SU-DHL-6 (cell line): ENCODE results near the gene NMRK1.

ENCODE experiments used
- H2AFZ ChIP-seq: fragments of 200-600 bp; sonication (generic); 2 replicates; pipeline ENCODE4 v1.6.1; 2014; ENCODE audit warnings: low read depth, mild to moderate bottlenecking, moderate library complexity, mixed read lengths, antibody characterized with exemption, low read length; ENCODE audit not compliant: severe bottlenecking
- H3F3A ChIP-seq: fragments of 200-600 bp; shearing (Covaris generic); 2 replicates; pipeline ENCODE4 v1.6.0; 2016; ENCODE audit warnings: antibody characterized with exemption, mild to moderate bottlenecking; ENCODE audit not compliant: insufficient read depth
- H3K27ac ChIP-seq: fragments of 200-600 bp; sonication (generic); 2 replicates; pipeline ENCODE4 v1.5.1; 2016; ENCODE audit warnings: low read depth, mild to moderate bottlenecking, low read length, moderate library complexity, mixed read lengths
- H3K27me3 ChIP-seq: fragments of 200-600 bp; sonication (generic), shearing (Covaris generic); 2 replicates; pipeline ENCODE4 v1.6.0; 2014; ENCODE audit warnings: mild to moderate bottlenecking, low read length
- H3K36me3 ChIP-seq: fragments of 200-600 bp; sonication (generic); 2 replicates; pipeline ENCODE4 v1.6.1; 2014; ENCODE audit warnings: mild to moderate bottlenecking, low read length, mixed read lengths
- H3K4me2 ChIP-seq: fragments of 300-600, 200-600 bp; shearing (Covaris generic), sonication (generic); 2 replicates; pipeline ENCODE4 v1.6.0; 2014; ENCODE audit warnings: low read length, low read depth, mild to moderate bottlenecking; ENCODE audit not compliant: poor library complexity, severe bottlenecking
- H3K4me3 ChIP-seq: fragments of 200-600 bp; sonication (generic); 2 replicates; pipeline ENCODE4 v1.5.1; 2014; ENCODE audit warnings: antibody characterized with exemption, low read length, mild to moderate bottlenecking, mixed read lengths; ENCODE audit not compliant: insufficient read depth, poor library complexity, severe bottlenecking
- H3K79me2 ChIP-seq: fragments of 200-600 bp; sonication (generic); 2 replicates; pipeline ENCODE4 v1.6.1; 2014; ENCODE audit warnings: mild to moderate bottlenecking, low read length, moderate library complexity; ENCODE audit not compliant: insufficient read depth
- H3K9ac ChIP-seq: fragments of 200-600 bp; sonication (generic); 2 replicates; pipeline ENCODE4 v1.7.0; 2014; ENCODE audit warnings: mild to moderate bottlenecking, low read length
- H3K9me2 ChIP-seq: fragments of 200-600 bp; sonication (generic); replicated peaks from 2 replicates; pipeline ENCODE4 v1.6.1; 2014; ENCODE audit warnings: low read length; ENCODE audit not compliant: insufficient read depth
- H3K9me3 ChIP-seq: fragments of 200-600 bp; sonication (generic); 2 replicates; pipeline ENCODE4 v1.6.1; 2014; ENCODE audit warnings: low read length, mixed read lengths; ENCODE audit not compliant: insufficient read depth
- H4K20me1 ChIP-seq: fragments of 200-600 bp; sonication (generic); 2 replicates; pipeline ENCODE4 v1.6.1; 2014; ENCODE audit warnings: low read depth, mild to moderate bottlenecking, antibody characterized with exemption, low read length, moderate library complexity, mixed read lengths
- EZH2phosphoT487 ChIP-seq: fragments of 200-600 bp; sonication (generic), shearing (Covaris generic); conservative IDR thresholded peaks from 2 replicates; pipeline ENCODE4 v1.6.1; 2018; ENCODE audit warnings: mild to moderate bottlenecking, antibody characterized with exemption, low read length, moderate library complexity, mixed read lengths
- TF ChIP-seq, protein P1 (sequence below): fragments of 200-600 bp; sonication (generic); IDR thresholded peaks from one replicate; pipeline ENCODE4 v1.5.1; 2017; ENCODE audit warnings: antibody characterized with exemption, mild to moderate bottlenecking, low read length, moderate library complexity; ENCODE audit not compliant: insufficient read depth, poor library complexity, severe bottlenecking

Gene NMRK1

DNA sequence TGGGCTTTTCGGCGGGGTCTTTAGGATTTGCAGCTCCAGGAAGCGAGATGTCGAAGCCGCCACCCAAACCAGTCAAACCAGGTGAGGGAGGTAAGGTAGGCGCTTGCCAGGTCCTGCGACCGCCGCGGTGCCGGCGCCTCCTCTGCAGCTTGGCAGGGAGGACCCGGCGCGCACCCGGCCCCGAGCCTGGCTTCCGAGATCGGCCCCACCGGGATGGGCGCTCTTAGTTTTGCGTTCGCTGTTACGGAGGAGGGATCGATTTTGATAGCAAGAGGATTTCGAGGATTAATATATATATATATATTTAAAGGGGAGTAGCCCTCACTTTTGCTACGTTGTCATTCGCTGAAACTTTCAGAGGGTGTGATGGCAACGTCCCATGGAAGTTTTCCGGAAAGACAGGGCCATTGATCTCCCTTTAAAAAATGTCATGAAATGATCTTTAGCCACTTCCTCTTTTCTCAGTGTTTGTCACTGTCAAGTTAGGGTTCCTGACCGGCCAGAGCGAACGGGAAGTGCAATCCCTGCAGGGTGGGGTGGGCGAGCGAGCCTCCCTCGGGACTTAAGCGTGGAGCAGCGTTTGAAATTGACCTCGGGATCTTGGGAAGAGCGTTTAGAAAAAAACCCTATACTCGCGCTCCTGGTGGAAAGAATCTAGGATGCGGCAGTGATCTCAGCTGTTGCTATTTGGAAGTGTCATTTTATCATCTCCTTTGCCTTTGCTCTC is 854 bp upstream of the NMRK1 start:
- H3K79me2 ChIP-seq, result peaks cover 50% of the 10 kb centered on the region
- H3K27ac ChIP-seq, result peak overlapping the region; percentile 57
- H3K27me3 ChIP-seq, result no peaks in the 10 kb centered on the region
- peak overlapping the region; percentile 94 for H3K4me3 ChIP-seq
- TF ChIP-seq EZH2phosphoT487, result no peak
- TF ChIP-seq, protein P1, sequence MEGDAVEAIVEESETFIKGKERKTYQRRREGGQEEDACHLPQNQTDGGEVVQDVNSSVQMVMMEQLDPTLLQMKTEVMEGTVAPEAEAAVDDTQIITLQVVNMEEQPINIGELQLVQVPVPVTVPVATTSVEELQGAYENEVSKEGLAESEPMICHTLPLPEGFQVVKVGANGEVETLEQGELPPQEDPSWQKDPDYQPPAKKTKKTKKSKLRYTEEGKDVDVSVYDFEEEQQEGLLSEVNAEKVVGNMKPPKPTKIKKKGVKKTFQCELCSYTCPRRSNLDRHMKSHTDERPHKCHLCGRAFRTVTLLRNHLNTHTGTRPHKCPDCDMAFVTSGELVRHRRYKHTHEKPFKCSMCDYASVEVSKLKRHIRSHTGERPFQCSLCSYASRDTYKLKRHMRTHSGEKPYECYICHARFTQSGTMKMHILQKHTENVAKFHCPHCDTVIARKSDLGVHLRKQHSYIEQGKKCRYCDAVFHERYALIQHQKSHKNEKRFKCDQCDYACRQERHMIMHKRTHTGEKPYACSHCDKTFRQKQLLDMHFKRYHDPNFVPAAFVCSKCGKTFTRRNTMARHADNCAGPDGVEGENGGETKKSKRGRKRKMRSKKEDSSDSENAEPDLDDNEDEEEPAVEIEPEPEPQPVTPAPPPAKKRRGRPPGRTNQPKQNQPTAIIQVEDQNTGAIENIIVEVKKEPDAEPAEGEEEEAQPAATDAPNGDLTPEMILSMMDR, result no peak
- H3F3A ChIP-seq, result peaks cover 12% of the 10 kb centered on the region
- H3K9me2 ChIP-seq, result no peaks in the 10 kb centered on the region
- H2AFZ ChIP-seq, result peak overlapping the region; percentile 75
- no peaks in the 10 kb centered on the region for H3K36me3 ChIP-seq
- H3K4me2 ChIP-seq, result peak overlapping the region; percentile 97
- H4K20me1 ChIP-seq, result no peaks in the 10 kb centered on the region; the same call in 1 of the 2 replicates
- no peaks in the 10 kb centered on the region for H3K9me3 ChIP-seq
- peak overlapping the region; percentile 70 for H3K9ac ChIP-seq

DNA sequence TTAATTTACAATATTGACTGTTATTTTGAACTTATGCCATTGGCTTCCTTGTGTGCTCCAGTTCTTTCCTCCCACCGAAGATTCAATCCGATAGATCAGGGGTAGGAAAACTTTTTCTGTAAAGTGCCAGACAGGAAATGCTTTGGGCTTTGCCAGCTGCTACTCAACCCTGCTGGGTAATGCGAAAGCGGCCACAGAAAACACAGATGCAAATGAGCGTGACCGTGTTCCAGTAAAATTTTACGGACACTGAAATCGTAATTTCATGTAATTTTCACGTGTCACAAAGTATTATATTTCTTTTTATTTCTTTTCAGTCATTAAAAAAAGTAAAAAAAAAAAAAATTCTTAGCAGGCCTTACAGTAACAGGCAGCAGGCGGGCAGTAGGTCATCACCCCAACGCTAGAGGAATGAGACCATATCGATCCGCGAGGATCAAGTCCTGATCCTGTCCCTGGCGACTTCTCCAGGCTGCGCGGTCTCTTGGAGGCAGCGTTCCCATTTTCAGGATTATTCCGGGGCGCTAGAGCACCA is 599 bp downstream of the NMRK1 start:
- Histone ChIP-seq H3F3A (peaks cover 12% of the 10 kb centered on the region), H3K9me2 (no peaks in the 10 kb centered on the region), H2AFZ (peak overlapping the region; percentile 90), H3K9ac (peak overlapping the region; percentile 70), H3K36me3 (no peaks in the 10 kb centered on the region), H3K27ac (peak overlapping the region; percentile 20), H3K27me3 (no peaks in the 10 kb centered on the region), H3K9me3 (no peaks in the 10 kb centered on the region), H3K4me2 (peak overlapping the region; percentile 86), H4K20me1 (no peaks in the 10 kb centered on the region; the same call in 1 of the 2 replicates), H3K79me2 (peaks cover 38% of the 10 kb centered on the region), H3K4me3 (peak overlapping the region; percentile 94)
- TF ChIP-seq, protein P1, result no peak
- TF ChIP-seq EZH2phosphoT487, result no peak

DNA sequence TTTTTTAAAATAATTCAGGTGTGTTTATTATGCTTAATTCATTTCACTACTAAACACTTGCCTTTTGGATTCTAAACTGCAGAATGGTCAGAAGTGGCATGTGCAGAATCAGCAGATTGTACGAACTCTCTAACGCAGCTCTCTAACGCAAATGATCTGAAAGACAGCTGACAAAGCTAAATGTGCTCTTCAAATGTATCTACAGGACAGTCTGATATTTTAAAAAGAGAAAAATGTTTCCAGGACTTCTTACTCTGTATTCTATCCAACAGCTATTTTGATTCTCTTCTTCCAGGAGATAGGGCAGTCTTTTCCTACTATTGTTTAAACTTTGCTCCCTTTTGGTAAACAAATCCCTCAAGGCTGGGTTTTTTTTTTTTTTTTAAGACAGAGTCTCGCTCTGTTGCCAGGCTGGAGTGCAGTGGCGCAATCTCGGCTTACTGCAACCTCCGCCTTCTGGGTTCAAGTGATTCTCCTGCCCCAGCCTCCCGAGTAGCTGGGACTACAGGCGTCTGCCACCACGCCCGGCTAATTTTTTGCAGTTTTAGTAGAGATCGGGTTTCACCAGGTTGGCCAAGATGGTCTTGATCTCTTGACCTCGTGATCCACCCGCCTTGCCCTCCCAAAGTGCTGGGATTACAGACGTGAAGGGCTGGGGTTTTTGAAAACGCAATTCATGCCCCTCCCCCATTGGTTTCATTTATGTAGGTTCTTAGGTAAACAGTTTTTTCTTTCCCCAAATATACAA is 1.2 kb downstream of the NMRK1 start:
- H3K27ac ChIP-seq, result no peak overlapping the region
- H3K79me2 ChIP-seq, result peaks cover 32% of the 10 kb centered on the region
- peak overlapping the region; percentile 86 for H3K4me2 ChIP-seq
- TF ChIP-seq, protein P1, result no peak
- TF ChIP-seq EZH2phosphoT487, result no peak
- no peaks in the 10 kb centered on the region for H3K36me3 ChIP-seq
- no peaks in the 10 kb centered on the region for H3K27me3 ChIP-seq
- H3K4me3 ChIP-seq, result peak overlapping the region; percentile 94
- H3K9ac ChIP-seq, result peak overlapping the region; percentile 70
- no peaks in the 10 kb centered on the region for H3K9me2 ChIP-seq
- H4K20me1 ChIP-seq, result no peaks in the 10 kb centered on the region; the same call in 1 of the 2 replicates
- no peaks in the 10 kb centered on the region for H3K9me3 ChIP-seq
- H3F3A ChIP-seq, result peaks cover 12% of the 10 kb centered on the region
- no peak overlapping the region for H2AFZ ChIP-seq
